Right ventricle myocardium superior (tissue), 1 donor: ENCODE measurements around the gene CSTPP1. TPM values are rescaled to one million over a fixed set of nuclear protein-coding genes. Genes with fewer than 3 reads are reported as not detected.
A peak's percentile ranks its signal among the peaks of the same experiment; 100 is the strongest.
"Not testable (repeated sequence)": the region's sequence is repeated elsewhere in the genome, so short reads cannot be mapped to it uniquely, and the experiment has no call there.

Experiments used
- ATAC-seq: fragments of 200-7000 bp; cut with Tn5 transposase; one replicate; pipeline ENCODE4 v1.9.1; 2020; ENCODE audit warnings: mild to moderate bottlenecking; ENCODE audit not compliant: poor library complexity
- DNase-seq: peaks from one replicate; pipeline ENCODE4 v3.0.0-alpha.2; 2020
- intact Hi-C: fragments of 100-400 bp; cut with DNase I; formaldehyde crosslinking; loops from one replicate; pipeline ENCODE4 v1.11.2; 2022
- total RNA-seq: library from RNA; stranded (reverse); fragmentation: NEBNext Ultra II Directional; extraction: Animal tissue kit (Norgen Biotek cat#: 25700); gene quantifications from one replicate; pipeline ENCODE4 v1.2.1, GENCODE V29; 2021
- donor health status: DM: no; HTN: yes; CAD: no; lungs with severe emphysema.

Gene CSTPP1
- total RNA-seq, 1 donor from 2014 or later, result 10.0 TPM

- intact Hi-C loops, result no loop called here
- DNase-seq (no peak), ATAC-seq (no peak)
Measured at GRCh38 chr11:46978005-46978491, 41.5 kb downstream of the CSTPP1 start.

GRCh38 chr11:46979358-46979757 is 42.8 kb downstream of the CSTPP1 start:
- no peak for ATAC-seq

GRCh38 chr11:46981436-46981835 is 44.9 kb downstream of the CSTPP1 start:
- intact Hi-C loops, result no loop called here
- DNase-seq (no peak), ATAC-seq (no peak)

More at GRCh38 chr11:46979358-46979757, 42.8 kb downstream of the CSTPP1 start:
- no peak for DNase-seq
- intact Hi-C loops, result no loop called here

GRCh38 chr11:46982797-46983452 is 46.4 kb downstream of the CSTPP1 start:
- ATAC-seq (no peak), DNase-seq (no peak)
- intact Hi-C loops, result no loop called here

GRCh38 chr11:46983598-46983997 is 47.0 kb downstream of the CSTPP1 start:
- intact Hi-C loops, result no loop called here
- no peak for DNase-seq
- no peak for ATAC-seq

- ATAC-seq (no peak), DNase-seq (no peak)
- intact Hi-C loops, result no loop called here
Measured at GRCh38 chr11:46984548-46984947, 48.0 kb downstream of the CSTPP1 start.

- ATAC-seq, result no peak
- no peak for DNase-seq
- intact Hi-C loops, result no loop called here
Measured at GRCh38 chr11:46984987-46985386, 48.4 kb downstream of the CSTPP1 start.

- ATAC-seq, result no peak
- intact Hi-C loops, result no loop called here
- no peak for DNase-seq
Measured at GRCh38 chr11:46987183-46987582, 50.6 kb downstream of the CSTPP1 start.

GRCh38 chr11:46989810-46990487 is 53.4 kb downstream of the CSTPP1 start:
- ATAC-seq, DNase-seq, intact Hi-C loops: not testable (repeated sequence)

- ATAC-seq (no peak), DNase-seq (no peak)
- intact Hi-C loops, result no loop called here
Measured at GRCh38 chr11:46991391-46991790, 54.8 kb downstream of the CSTPP1 start.

GRCh38 chr11:46992386-46992785 is 55.8 kb downstream of the CSTPP1 start:
- intact Hi-C loops, ATAC-seq: not testable (repeated sequence)

GRCh38 chr11:46997796-46998195 is 61.2 kb downstream of the CSTPP1 start:
- DNase-seq, ATAC-seq, intact Hi-C loops: not testable (repeated sequence)

More at GRCh38 chr11:46992386-46992785, 55.8 kb downstream of the CSTPP1 start:
- not testable (repeated sequence) for DNase-seq

- ATAC-seq (no peak), DNase-seq (no peak)
- intact Hi-C loops, result no loop called here
Measured at GRCh38 chr11:46999217-46999616, 62.7 kb downstream of the CSTPP1 start.

GRCh38 chr11:47000033-47000432 is 63.5 kb downstream of the CSTPP1 start:
- DNase-seq, result no peak
- ATAC-seq, result no peak
- intact Hi-C loops, result no loop called here

GRCh38 chr11:47001781-47002181 is 65.2 kb downstream of the CSTPP1 start:
- intact Hi-C loops, result no loop called here
- no peak for DNase-seq
- ATAC-seq, result no peak

GRCh38 chr11:47002390-47002789 is 65.8 kb downstream of the CSTPP1 start:
- intact Hi-C loops, result no loop called here
- no peak for DNase-seq
- no peak for ATAC-seq

- intact Hi-C loops, result no loop called here
- DNase-seq, result no peak
- ATAC-seq, result no peak
Measured at GRCh38 chr11:47003180-47003877, 66.8 kb downstream of the CSTPP1 start.

- intact Hi-C loops, result no loop called here
- ATAC-seq (peak; percentile 99), DNase-seq (peak; percentile 80)
Measured at GRCh38 chr11:47004595-47005033, 68.1 kb downstream of the CSTPP1 start.

- intact Hi-C loops, result no loop called here
Measured at GRCh38 chr11:47005441-47005840, 68.9 kb downstream of the CSTPP1 start.

More at GRCh38 chr11:47005441-47005840, 68.9 kb downstream of the CSTPP1 start:
- DNase-seq (no peak), ATAC-seq (no peak)
